WTC11 (cell line): ENCODE data around the gene PSD4. TPM values are rescaled to one million over a fixed set of nuclear protein-coding genes. Genes with fewer than 3 reads are reported as not detected.

Experiments used
- ATAC-seq: fragments of 200-7000 bp; cut with Tn5 transposase; 2 replicates; pipeline ENCODE4 v1.10.0; 2021; ENCODE audit warnings: mild to moderate bottlenecking, moderate library complexity
- CTCF ChIA-PET: fragments of 300-600 bp; sonication (Branson Sonifier 250); formaldehyde crosslinking; loops from one replicate; lab custom pipeline; 2021; ENCODE audit warnings: antibody characterized with exemption; lab: Charles Lee
- POLR2A ChIA-PET: fragments of 350-600 bp; sonication (Branson Sonifier 250); formaldehyde crosslinking; loops from one replicate; lab custom pipeline; 2021; ENCODE audit warnings: antibody characterized with exemption; lab: Charles Lee
- DNase-seq: peaks from one replicate; pipeline ENCODE4 v3.0.0; 2021; ENCODE audit warnings: low spot score
- H3K27ac Mint-ChIP-seq: 2 replicates; pipeline ENCODE4 v1.8.0; 2021; ENCODE audit warnings: mixed read lengths
- H3K27me3 Mint-ChIP-seq: 2 replicates; pipeline ENCODE4 v1.8.0; 2021; ENCODE audit warnings: low read depth, mild to moderate bottlenecking, moderate library complexity, mixed read lengths
- H3K36me3 Mint-ChIP-seq: 2 replicates; pipeline ENCODE4 v1.8.0; 2021; ENCODE audit warnings: mixed read lengths
- H3K4me1 Mint-ChIP-seq: 2 replicates; pipeline ENCODE4 v1.8.0; 2022; ENCODE audit warnings: mixed read lengths
- H3K4me3 Mint-ChIP-seq: 2 replicates; pipeline ENCODE4 v1.8.0; 2021; ENCODE audit warnings: mild to moderate bottlenecking, moderate library complexity, mixed read lengths
- H3K9me3 Mint-ChIP-seq: 2 replicates; pipeline ENCODE4 v1.8.0; 2021; ENCODE audit warnings: mixed read lengths
- E2F1 ChIP-seq: sonication (generic); formaldehyde crosslinking; IDR thresholded peaks from 2 replicates; pipeline ENCODE4 v1.8.0; 2022; ENCODE audit warnings: mild to moderate bottlenecking, missing genetic modification reagents
- ELF4 ChIP-seq: sonication (generic); formaldehyde crosslinking; IDR thresholded peaks from 2 replicates; pipeline ENCODE4 v1.8.1; 2022; ENCODE audit warnings: low read depth, mild to moderate bottlenecking, moderate library complexity, missing genetic modification reagents
- ERG ChIP-seq: fragments of 250-450 bp; sonication (Bioruptor Pico); IDR thresholded peaks from 2 replicates; pipeline ENCODE4 v1.8.0; 2021; ENCODE audit warnings: mild to moderate bottlenecking
- GABPB1 ChIP-seq: sonication (generic); formaldehyde crosslinking; IDR thresholded peaks from 2 replicates; pipeline ENCODE4 v1.8.1; 2023; ENCODE audit warnings: mild to moderate bottlenecking, missing genetic modification reagents
- HMGXB4 ChIP-seq: sonication (generic); formaldehyde crosslinking; IDR thresholded peaks from 2 replicates; pipeline ENCODE4 v1.8.1; 2023; ENCODE audit warnings: mild to moderate bottlenecking, moderate library complexity, missing genetic modification reagents
- MAX ChIP-seq: sonication (generic); formaldehyde crosslinking; IDR thresholded peaks from 2 replicates; pipeline ENCODE4 v1.8.0; 2022; ENCODE audit warnings: mild to moderate bottlenecking, missing genetic modification reagents
- MYBL2 ChIP-seq: sonication (generic); formaldehyde crosslinking; IDR thresholded peaks from 2 replicates; pipeline ENCODE4 v1.8.1; 2023; ENCODE audit warnings: mild to moderate bottlenecking, moderate library complexity, missing genetic modification reagents
- NR3C1 ChIP-seq: sonication (generic); formaldehyde crosslinking; conservative IDR thresholded peaks from 2 replicates; pipeline ENCODE4 v1.8.1; 2023; ENCODE audit warnings: low read depth, mild to moderate bottlenecking, missing genetic modification reagents
- RORB ChIP-seq: fragments of 250-450 bp; sonication (Bioruptor Pico); IDR thresholded peaks from 2 replicates; pipeline ENCODE4 v1.9.0; 2021; ENCODE audit warnings: mild to moderate bottlenecking
- SMAD4 ChIP-seq: sonication (generic); formaldehyde crosslinking; IDR thresholded peaks from 2 replicates; pipeline ENCODE4 v1.8.0; 2022; ENCODE audit warnings: mild to moderate bottlenecking, missing genetic modification reagents
- USF2 ChIP-seq: sonication (generic); formaldehyde crosslinking; IDR thresholded peaks from 2 replicates; pipeline ENCODE4 v1.8.1; 2023; ENCODE audit warnings: mild to moderate bottlenecking, missing genetic modification reagents, moderate library complexity
- ZBTB43 ChIP-seq: sonication (generic); formaldehyde crosslinking; IDR thresholded peaks from 2 replicates; pipeline ENCODE4 v1.8.1; 2023; ENCODE audit warnings: mild to moderate bottlenecking, missing genetic modification reagents
- ZNF138 ChIP-seq: sonication (generic); formaldehyde crosslinking; conservative IDR thresholded peaks from 2 replicates; pipeline ENCODE4 v1.8.1; 2022; ENCODE audit warnings: mild to moderate bottlenecking, moderate library complexity, missing genetic modification reagents
- ZNF263 ChIP-seq: sonication (generic); formaldehyde crosslinking; IDR thresholded peaks from 2 replicates; pipeline ENCODE4 v1.8.1; 2022; ENCODE audit warnings: low read depth, mild to moderate bottlenecking, moderate library complexity, missing genetic modification reagents
- ZNF317 ChIP-seq: sonication (generic); formaldehyde crosslinking; IDR thresholded peaks from 2 replicates; pipeline ENCODE4 v1.8.1; 2023; ENCODE audit warnings: low read depth, mild to moderate bottlenecking, moderate library complexity, missing genetic modification reagents, borderline replicate concordance
- ZNF423 ChIP-seq: fragments of 250-450 bp; sonication (Bioruptor Pico); IDR thresholded peaks from 2 replicates; pipeline ENCODE4 v2.1.2; 2022; ENCODE audit warnings: mild to moderate bottlenecking, moderate library complexity
- ZNF532 ChIP-seq: fragments of 250-450 bp; sonication (Bioruptor Pico); IDR thresholded peaks from 2 replicates; pipeline ENCODE4 v1.9.0; 2021; ENCODE audit warnings: mild to moderate bottlenecking, borderline replicate concordance
- total RNA-seq: library from RNA; stranded (reverse); gene quantifications from 3 replicates; pipeline ENCODE4 v1.2.3, GENCODE V29; 2021

Gene PSD4
- total RNA-seq, 1 experiment from 2014 or later: 1.5 TPM

GRCh38 chr2:113225263-113226259, 51.8 kb downstream of the PSD4 start:
- no peaks in the 10 kb centered on the region; the same call in 1 of the 2 replicates for H3K27me3 Mint-ChIP-seq
- ATAC-seq (peak; percentile 79), DNase-seq (peak; percentile 45)
- ChIA-PET POLR2A (no interaction called here), CTCF (interaction anchor here (0.8 to 1.3 kb wide), 3 partner anchors 22 to 89 kb away, joined by 3 to 13 read pairs (median 10); no protein-coding TSS in a partner anchor)
- no peaks in the 10 kb centered on the region for H3K9me3 Mint-ChIP-seq
- no peak for TF ChIP-seq ZNF263 (CRISPR knock-in tag)
- peak; percentile 64; the same call in 1 of the 2 replicates for TF ChIP-seq ZNF423 (CRISPR knock-in tag)
- H3K27ac Mint-ChIP-seq: no peak overlapping the region
- no peaks in the 10 kb centered on the region for H3K36me3 Mint-ChIP-seq
- H3K4me1 Mint-ChIP-seq: peaks cover 24% of the 10 kb centered on the region
- peak overlapping the region; percentile 25; the same call in 1 of the 2 replicates for H3K4me3 Mint-ChIP-seq

- POLR2A ChIA-PET: no interaction called here
- CTCF ChIA-PET: interaction anchor here (0.8 to 1.3 kb wide), 3 partner anchors 23 to 90 kb away, joined by 3 to 13 read pairs (median 10); no protein-coding TSS in a partner anchor
- TF ChIP-seq GABPB1 (CRISPR knock-in tag): no peak
- TF ChIP-seq SMAD4 (CRISPR knock-in tag): no peak
- TF ChIP-seq RORB (CRISPR knock-in tag): no peak
- TF ChIP-seq MYBL2 (CRISPR knock-in tag): no peak
- no peak for TF ChIP-seq MAX (CRISPR knock-in tag)
- no peak for TF ChIP-seq ZNF317 (CRISPR knock-in tag)
- no peak for TF ChIP-seq ELF4 (CRISPR knock-in tag)
- no peak for TF ChIP-seq ZNF138 (CRISPR knock-in tag)
- TF ChIP-seq NR3C1 (CRISPR knock-in tag): no peak
- no peak for TF ChIP-seq USF2 (CRISPR knock-in tag)
- TF ChIP-seq ZBTB43 (CRISPR knock-in tag): no peak
- H3K4me1 Mint-ChIP-seq: peaks cover 17% of the 10 kb centered on the region
- H3K27me3 Mint-ChIP-seq: peaks cover 4% of the 10 kb centered on the region; the same call in 1 of the 2 replicates
- no peak overlapping the region for H3K27ac Mint-ChIP-seq
- DNase-seq (no peak), ATAC-seq (no peak)
- no peaks in the 10 kb centered on the region for H3K36me3 Mint-ChIP-seq
- H3K9me3 Mint-ChIP-seq: no peaks in the 10 kb centered on the region
- no peak overlapping the region for H3K4me3 Mint-ChIP-seq
Observed at GRCh38 chr2:113226462-113226861, 52.7 kb downstream of the PSD4 start.

GRCh38 chr2:113227290-113227689, 53.5 kb downstream of the PSD4 start:
- no peak for DNase-seq
- H3K9me3 Mint-ChIP-seq: no peaks in the 10 kb centered on the region
- H3K36me3 Mint-ChIP-seq: no peaks in the 10 kb centered on the region
- peaks cover 17% of the 10 kb centered on the region for H3K4me1 Mint-ChIP-seq
- CTCF ChIA-PET: no interaction called here
- no peak for ATAC-seq
- H3K27me3 Mint-ChIP-seq: peaks cover 4% of the 10 kb centered on the region; the same call in 1 of the 2 replicates
- POLR2A ChIA-PET: no interaction called here
- no peak overlapping the region for H3K27ac Mint-ChIP-seq
- no peak overlapping the region for H3K4me3 Mint-ChIP-seq
- TF ChIP-seq E2F1 (CRISPR knock-in tag) (no peak), ZNF532 (no peak), HMGXB4 (CRISPR knock-in tag) (no peak), ERG (no peak)
